Measurements from ENCODE around the gene SLC49A4. TPM values are rescaled to one million over a fixed set of nuclear protein-coding genes. Genes with fewer than 3 reads are reported as not detected.

SLC49A4 gene
- total RNA-seq, 1 experiment from 2014 or later: 11.3 TPM

GRCh38 chr3:122886946-122887345 is 92.1 kb downstream of the SLC49A4 start (continued):
- no peak for TF ChIP-seq CTCF (IDR thresholded peaks at IDR 0.05 in 2 of 3, conservative IDR thresholded peaks at IDR 0.05 in 1 of 3; ENCODE audit: borderline replicate concordance in 1 of 3, insufficient read depth in 1 of 3, low read depth in 2 of 3, low read length in 2 of 3)
- no peak for TF ChIP-seq TCF7L2 (IDR thresholded peaks at IDR 0.05; ENCODE audit: borderline replicate concordance, extremely low read depth, insufficient read depth, insufficient read length)
- TF ChIP-seq SP1 (IDR thresholded peaks at IDR 0.05; ENCODE audit: low read depth): no peak
- no peak for TF ChIP-seq MAX (IDR thresholded peaks at IDR 0.05)
- TF ChIP-seq FOSL1 (IDR thresholded peaks at IDR 0.05; ENCODE audit: low read depth): no peak
- no peak for TF ChIP-seq CEBPB (IDR thresholded peaks at IDR 0.05; ENCODE audit: low read depth)
- no peak for TF ChIP-seq ELF1 (IDR thresholded peaks at IDR 0.05; ENCODE audit: borderline replicate concordance, low read depth)
- no peak for TF ChIP-seq ZNF274 (IDR thresholded peaks at IDR 0.05; ENCODE audit: low read depth, low read length)
- TF ChIP-seq EZH2phosphoT487 (IDR thresholded peaks at IDR 0.05; ENCODE audit: borderline replicate concordance): no peak
- no peak for TF ChIP-seq EGR1 (IDR thresholded peaks at IDR 0.05; ENCODE audit: low read depth)
- no peak for TF ChIP-seq POLR2AphosphoS5 (IDR thresholded peaks at IDR 0.05; ENCODE audit: low read depth, low read length)

GRCh38 chr3:122890077-122890719 is 95.3 kb downstream of the SLC49A4 start:
- H3K27me3 ChIP-seq (ENCODE audit: insufficient read depth, low read length): no peaks in the 10 kb centered on the region
- no peak overlapping the region for H3K9ac ChIP-seq (ENCODE audit: low read length)
- no TSS peak for BruUV-seq (replicated peaks)
- ATAC-seq (no peak), DNase-seq (ENCODE audit: low read depth, low spot score) (no peak)
- H2AFZ ChIP-seq (ENCODE audit: low read depth, low read length, poor library complexity, severe bottlenecking): no peak overlapping the region
- H3K9me3 ChIP-seq (ENCODE audit: control insufficient read depth in 1 of 2, insufficient read depth in 1 of 2, low read depth in 1 of 2, low read length in 2 of 2): no peaks in the 10 kb centered on the region
- RAD21 ChIA-PET (ENCODE audit: low non-redundant PET in 1 of 2, low total read pairs in 2 of 2, uncharacterized antibody in 2 of 2, unreplicated experiment in 2 of 2): no interaction called here
- no peaks in the 10 kb centered on the region for H3K9me2 ChIP-seq (ENCODE audit: insufficient read depth)
- POLR2A ChIA-PET: no interaction called here
- H3K27ac ChIP-seq (ENCODE audit: low read depth, low read length): no peak overlapping the region
- H3K4me2 ChIP-seq (ENCODE audit: low read length): peak overlapping the region; percentile 12; the same call in 1 of the 2 replicates
- no peak overlapping the region for H3K4me3 ChIP-seq (replicated peaks in 1 of 2; ENCODE audit: low read depth in 1 of 2, low read length in 2 of 2)
- no peak for TF ChIP-seq FOSL1 (IDR thresholded peaks at IDR 0.05; ENCODE audit: low read depth)
- no peak for TF ChIP-seq MAX (IDR thresholded peaks at IDR 0.05)
- H3K4me1 ChIP-seq (ENCODE audit: control insufficient read depth in 1 of 2, insufficient read depth in 2 of 2, low read length in 2 of 2): peaks cover 15 to 46% of the 10 kb centered on the region in 2 experiments
- no peaks in the 10 kb centered on the region for H4K20me1 ChIP-seq (ENCODE audit: insufficient read depth)
- intact Hi-C loops (cut with micrococcal nuclease): no loop called here
- CTCF ChIA-PET: no interaction called here
- no peaks in the 10 kb centered on the region for H3K79me2 ChIP-seq (ENCODE audit: insufficient read depth, low read length)
- H3K36me3 ChIP-seq (ENCODE audit: control insufficient read depth in 1 of 2, insufficient read depth in 2 of 2, low read length in 2 of 2): no peaks in the 10 kb centered on the region
